Uterus (tissue), 2 donors: ENCODE results near the gene CYP26B1.

Source experiments
- CTCF ChIP-seq, 4 experiments: fragments of 200-600 bp in 2 of 4; fragments of 450-650 bp in 2 of 4; sonication (generic) in 2 of 4; IDR thresholded peaks; one replicate each; pipeline ENCODE4 v1.5.1; 2016 to 2019; ENCODE audit warnings: antibody characterized with exemption in 4 of 4, mild to moderate bottlenecking in 2 of 4, moderate library complexity in 1 of 4
- POLR2A ChIP-seq, 2 donors: fragments of 450-650 bp; IDR thresholded peaks; one replicate each; pipeline ENCODE4 v1.6.1; 2016; ENCODE audit warnings: antibody characterized with exemption in 2 of 2, mild to moderate bottlenecking in 1 of 2, moderate library complexity in 1 of 2

GRCh38 chr2:72148837-72149555 is 1.3 kb upstream of the CYP26B1 start:
- no peak for TF ChIP-seq CTCF (IDR thresholded peaks at IDR 0.05)
- no peak for TF ChIP-seq POLR2A (IDR thresholded peaks at IDR 0.05)
